ENCODE data around the gene RYR1. TPM values are rescaled to one million over a fixed set of nuclear protein-coding genes. Genes with fewer than 3 reads are reported as not detected.
"Not testable (repeated sequence)": the region's sequence is repeated elsewhere in the genome, so short reads cannot be mapped to it uniquely, and the experiment has no call there.

The RYR1 gene
- polyA plus RNA-seq, 3 donors: 0.56 to 6.2 (median 0.79) TPM

DNA sequence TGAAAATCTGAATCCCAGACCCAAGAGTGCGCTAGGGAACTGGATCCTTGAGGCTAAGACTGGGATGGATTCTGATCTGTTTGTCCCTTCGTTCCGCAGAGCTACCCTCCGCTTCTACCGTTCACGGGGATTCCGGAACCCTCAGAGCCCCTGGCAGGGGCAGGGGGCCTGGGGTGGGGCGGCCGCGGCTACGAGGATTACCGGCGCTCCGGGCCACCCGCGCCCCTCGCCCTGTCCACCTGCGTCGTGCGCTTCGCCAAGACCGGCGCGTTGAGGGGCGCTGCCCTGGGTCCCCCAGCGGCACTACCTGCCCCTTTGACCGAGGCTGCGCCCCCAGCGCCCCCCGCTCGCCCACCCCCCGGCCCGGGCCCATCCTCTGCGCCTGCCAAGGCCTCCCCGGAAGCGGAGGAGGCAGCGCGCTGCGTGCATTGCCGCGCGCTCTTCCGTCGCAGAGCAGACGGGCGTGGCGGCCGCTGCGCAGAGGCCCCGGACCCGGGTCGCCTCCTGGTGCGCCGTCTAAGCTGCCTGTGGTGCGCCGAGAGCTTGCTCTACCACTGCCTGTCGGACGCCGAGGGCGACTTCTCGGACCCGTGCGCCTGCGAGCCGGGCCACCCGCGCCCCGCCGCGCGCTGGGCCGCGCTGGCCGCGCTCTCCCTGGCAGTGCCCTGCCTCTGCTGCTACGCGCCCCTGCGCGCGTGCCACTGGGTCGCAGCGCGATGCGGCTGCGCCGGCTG, 37.9 kb upstream of the RYR1 start:
- 4 to 8% (median 7%) methylated on average over 49 to 86 of the region's 86 CpGs for WGBS, 3 donors

DNA sequence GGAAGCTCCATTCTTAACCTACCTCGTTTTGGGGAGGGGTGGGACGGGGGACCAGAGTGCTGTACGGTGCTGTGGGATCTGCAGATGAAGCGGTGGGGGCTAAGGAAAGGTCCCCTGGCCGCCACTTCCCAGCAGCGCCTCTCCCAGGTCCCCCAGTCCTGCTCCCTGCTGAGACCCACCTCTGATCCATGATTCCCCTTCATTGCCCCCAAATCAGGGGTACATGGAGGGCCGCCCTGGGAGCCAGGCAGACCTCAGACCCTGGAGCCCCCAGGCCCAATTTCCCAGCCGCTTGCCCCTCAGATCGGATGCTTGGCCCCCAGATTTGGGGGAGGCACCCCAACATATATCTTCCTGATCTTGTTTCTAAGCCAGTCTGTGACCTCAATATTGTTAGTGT, 34.4 kb upstream of the RYR1 start:
- no peak overlapping the region for H3K27ac ChIP-seq (ENCODE audit: low read depth, low read length)
- WGBS, 3 donors: 51 to 55% (median 54%) methylated on average over 8 to 9 of the region's 9 CpGs

More for the DNA sequence above, 37.9 kb upstream of the RYR1 start:
- no peak overlapping the region for H3K27ac ChIP-seq (ENCODE audit: low read depth, low read length)

DNA sequence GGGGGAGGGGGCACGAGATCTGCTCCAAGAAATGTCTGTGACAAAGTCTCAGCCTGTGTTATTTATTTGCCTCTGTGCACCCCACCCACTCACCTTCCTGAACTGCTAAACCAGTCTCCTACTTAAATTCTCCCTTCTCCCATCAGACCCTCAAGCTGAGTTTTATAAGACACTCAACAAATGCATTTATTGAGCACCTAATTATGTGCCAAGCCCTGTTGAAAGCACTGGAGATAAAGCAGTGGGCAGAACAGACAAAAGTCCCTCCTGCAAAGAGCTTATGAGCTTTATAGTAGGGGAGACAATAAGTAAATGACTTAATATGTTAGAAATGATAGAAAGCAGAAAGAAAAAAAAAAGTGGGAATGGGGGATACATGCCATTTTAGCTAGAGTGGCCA, 34.0 kb upstream of the RYR1 start:
- WGBS, 3 donors: 36 to 79% (median 60%) methylated on average over 1 of the region's 1 CpG
- no peak overlapping the region for H3K27ac ChIP-seq (ENCODE audit: low read depth, low read length)

DNA sequence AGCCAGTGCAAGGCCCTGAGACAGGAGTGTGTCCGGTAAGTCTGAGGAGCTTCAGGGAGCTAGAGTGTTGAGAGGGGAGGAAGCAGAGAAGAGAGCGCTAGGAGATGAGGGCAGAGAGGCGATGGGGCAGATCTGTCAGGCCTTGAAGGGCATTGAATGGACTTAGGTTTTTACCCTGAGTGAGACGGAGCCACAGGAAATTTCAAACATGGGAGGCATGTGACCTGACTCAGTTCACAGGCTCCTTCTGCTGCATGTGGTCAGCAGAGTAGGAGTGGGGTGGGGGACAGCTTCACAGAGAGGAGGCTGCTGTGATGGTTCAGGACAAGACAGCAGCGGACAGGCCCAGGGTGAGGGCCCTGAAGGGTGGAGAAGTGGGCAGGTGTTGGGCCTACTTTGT, 33.1 kb upstream of the RYR1 start:
- 70 to 78% (median 77%) methylated on average over 5 of the region's 5 CpGs for WGBS, 3 donors
- no peak overlapping the region for H3K27ac ChIP-seq (ENCODE audit: low read depth, low read length)

DNA sequence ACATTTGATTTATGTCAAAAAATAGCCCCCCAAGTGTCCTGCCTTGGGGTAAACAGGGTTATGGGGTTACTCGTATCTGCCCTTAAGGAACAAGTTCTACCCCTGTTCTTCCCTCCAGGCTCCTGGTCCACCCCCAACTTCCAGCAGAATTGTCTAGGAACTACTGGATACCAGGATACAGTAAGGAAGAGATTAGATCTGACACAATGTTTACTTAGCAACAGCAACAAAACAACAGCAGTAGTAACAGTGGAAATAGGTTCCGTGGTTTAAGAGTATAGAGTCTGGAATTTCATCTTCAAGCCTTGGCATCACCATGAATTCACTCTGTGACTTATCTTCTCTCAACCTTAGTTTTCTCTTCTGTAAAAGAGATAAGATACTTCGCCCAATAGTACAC, 32.3 kb upstream of the RYR1 start:
- WGBS, 3 donors: 61 to 77% (median 74%) methylated on average over 3 of the region's 3 CpGs
- no peak overlapping the region for H3K27ac ChIP-seq (ENCODE audit: low read depth, low read length)

DNA sequence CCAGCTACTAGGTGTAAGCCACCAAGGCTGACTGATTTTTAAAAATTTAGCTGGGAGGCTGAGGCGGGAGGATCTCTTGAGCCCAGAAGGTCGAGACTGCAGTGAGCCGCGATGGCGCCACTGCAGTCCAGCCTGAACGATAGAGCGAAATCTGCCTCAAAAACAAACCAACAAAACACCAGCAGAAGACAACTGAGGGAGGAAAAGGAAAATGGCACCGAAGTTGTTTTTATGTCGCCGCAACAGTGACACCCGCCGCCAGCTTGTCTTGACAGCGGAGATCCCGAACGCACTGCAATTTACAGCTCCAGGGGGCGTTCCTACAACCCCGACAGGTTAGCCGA, 30.9 kb upstream of the RYR1 start:
- no peak overlapping the region for H3K27ac ChIP-seq (ENCODE audit: low read depth, low read length)
- WGBS, 3 donors: 3 to 7% (median 6%) methylated on average over 18 of the region's 18 CpGs

DNA sequence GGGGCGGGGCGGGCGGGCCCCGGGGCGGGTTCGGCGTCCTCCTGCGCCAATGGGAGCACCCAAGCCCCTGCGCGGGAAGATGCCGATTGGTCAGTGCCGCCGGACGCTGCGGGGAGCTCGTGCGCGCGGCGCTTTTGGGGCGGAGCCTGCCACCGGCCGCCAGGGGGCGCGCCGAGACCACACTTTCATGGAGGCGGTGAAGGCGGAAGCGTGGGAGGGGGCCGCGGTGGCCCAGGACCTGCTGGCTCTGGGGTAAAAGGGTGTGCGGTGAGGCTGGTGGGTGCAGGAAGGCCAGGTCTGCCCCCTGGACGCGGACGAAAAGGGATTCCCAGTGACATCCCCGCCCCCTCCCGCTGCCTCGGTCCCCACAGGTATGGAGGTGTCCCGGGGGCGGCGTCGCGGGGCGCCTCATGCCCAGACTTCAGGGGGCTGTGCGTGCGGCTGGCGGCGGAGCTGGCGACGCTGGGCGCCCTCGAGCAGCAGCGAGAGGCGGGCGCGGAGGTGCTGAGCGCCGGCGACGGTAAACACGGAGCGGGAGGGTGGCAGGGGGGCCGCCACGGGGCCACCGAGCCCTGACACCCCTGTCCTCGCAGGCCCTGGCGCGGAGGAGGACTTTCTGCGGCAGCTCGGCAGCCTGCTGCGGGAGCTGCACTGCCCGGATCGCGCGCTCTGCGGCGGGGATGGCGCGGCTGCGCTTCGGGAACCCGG, 30.4 kb upstream of the RYR1 start, which contains the start of gene FAM98C:
TSS of gene FAM98C (plus strand) at position 127 of the 708 bp plus-strand sequence. CDS start at position 188, 61 bp downstream.
- 0 to 1% (median 0%) methylated on average over 60 to 82 of the region's 82 CpGs for WGBS, 3 donors
- no peak within 1 kb of the TSS for H3K27ac ChIP-seq (ENCODE audit: low read depth, low read length)

DNA sequence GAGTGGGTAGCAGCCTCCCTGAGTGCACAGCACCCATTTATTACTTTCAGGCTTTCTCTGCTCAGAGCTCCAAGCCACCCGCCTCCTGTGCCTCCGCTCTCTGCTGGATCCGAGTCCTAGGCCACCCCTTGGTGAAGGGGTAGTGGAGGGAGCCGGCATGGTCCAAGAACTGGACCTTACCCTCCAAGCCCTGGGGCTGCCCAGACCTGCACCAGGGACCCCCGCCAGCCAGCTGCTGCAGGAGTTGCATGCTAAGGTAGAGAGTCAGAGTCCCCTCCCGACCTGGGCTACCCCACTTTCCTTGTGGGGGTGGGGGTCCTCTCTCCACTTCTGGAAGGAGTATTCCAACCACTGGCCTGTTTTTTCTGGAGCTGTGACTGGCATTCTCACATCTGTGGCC, 28.6 kb upstream of the RYR1 start:
- WGBS, 3 donors: 93 to 96% (median 94%) methylated on average over 6 of the region's 6 CpGs

DNA sequence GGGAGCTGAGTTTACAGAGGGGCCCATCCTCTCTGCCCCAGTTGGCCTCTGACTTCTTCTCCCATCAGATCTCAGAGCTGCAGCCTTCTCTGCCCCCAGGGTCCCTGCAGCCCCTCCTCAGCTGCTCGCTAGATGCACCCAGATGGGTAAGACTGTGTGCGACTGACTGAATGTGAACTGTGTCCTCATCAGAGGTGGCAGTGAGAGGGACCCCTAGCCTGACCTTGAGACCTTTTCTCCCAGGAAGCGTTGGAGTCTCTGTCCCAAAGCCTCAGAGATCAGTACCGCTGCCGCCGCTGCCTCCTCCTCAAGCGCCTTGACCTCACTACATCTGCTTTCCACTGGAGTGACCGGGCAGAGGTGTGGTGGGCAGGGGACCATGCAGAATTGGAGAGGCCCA, 28.2 kb upstream of the RYR1 start:
- 95 to 96% (median 95%) methylated on average over 8 of the region's 8 CpGs for WGBS, 3 donors
- no peak overlapping the region for H3K27ac ChIP-seq (ENCODE audit: low read depth, low read length)

More for the DNA sequence above, 28.6 kb upstream of the RYR1 start:
- no peak overlapping the region for H3K27ac ChIP-seq (ENCODE audit: low read depth, low read length)

DNA sequence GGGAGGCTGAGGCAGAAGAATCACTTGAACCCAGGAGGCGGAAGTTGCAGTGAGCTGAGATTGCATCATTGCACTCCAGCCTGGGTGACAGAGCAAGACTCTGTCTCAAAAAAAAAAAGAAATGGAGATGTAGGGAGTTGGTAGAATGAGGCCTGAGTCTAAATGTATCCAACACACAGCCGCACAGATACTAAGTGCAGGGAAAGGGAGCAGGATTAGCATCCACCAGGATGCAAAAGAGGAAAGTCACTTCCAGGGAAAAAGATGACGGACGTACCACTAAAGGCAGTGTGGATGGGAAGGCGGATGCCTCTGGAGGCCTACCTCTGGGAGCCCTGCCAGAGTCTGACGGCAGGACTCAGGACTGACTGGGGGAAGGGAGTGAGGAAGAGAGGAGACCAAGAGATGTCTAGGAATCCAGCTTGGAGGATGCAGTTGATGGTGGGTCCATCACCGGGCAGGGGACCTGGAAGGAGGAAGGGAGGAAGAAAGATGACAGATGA, 23.8 kb upstream of the RYR1 start:
- 41 to 59% (median 57%) methylated on average over 7 of the region's 7 CpGs for WGBS, 3 donors

DNA sequence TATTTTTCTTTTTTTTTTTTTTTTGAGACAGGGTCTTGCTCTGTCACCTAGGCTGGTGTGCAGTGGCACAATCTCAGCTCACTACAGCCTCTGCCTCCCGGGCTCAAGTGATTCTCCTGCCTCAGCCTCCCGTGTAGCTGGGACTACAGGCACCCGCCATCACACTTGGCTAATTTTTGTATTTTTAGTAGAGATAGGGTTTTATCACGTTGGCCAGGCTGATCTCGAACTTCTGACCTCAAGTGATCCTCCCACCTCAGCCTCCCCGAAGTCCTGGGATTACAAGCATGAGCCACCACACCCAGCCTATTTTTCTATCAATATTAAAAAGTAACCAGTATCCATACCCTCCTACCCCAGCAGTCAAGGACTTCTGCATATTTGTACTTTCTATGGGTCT, 23.1 kb upstream of the RYR1 start:
- H3K27ac ChIP-seq (ENCODE audit: low read depth, low read length): not testable (repeated sequence)
- WGBS, 3 donors: 69 to 76% (median 74%) methylated on average over 6 of the region's 6 CpGs

More for the DNA sequence above, 23.8 kb upstream of the RYR1 start:
- no peak overlapping the region for H3K27ac ChIP-seq (ENCODE audit: low read depth, low read length)

DNA sequence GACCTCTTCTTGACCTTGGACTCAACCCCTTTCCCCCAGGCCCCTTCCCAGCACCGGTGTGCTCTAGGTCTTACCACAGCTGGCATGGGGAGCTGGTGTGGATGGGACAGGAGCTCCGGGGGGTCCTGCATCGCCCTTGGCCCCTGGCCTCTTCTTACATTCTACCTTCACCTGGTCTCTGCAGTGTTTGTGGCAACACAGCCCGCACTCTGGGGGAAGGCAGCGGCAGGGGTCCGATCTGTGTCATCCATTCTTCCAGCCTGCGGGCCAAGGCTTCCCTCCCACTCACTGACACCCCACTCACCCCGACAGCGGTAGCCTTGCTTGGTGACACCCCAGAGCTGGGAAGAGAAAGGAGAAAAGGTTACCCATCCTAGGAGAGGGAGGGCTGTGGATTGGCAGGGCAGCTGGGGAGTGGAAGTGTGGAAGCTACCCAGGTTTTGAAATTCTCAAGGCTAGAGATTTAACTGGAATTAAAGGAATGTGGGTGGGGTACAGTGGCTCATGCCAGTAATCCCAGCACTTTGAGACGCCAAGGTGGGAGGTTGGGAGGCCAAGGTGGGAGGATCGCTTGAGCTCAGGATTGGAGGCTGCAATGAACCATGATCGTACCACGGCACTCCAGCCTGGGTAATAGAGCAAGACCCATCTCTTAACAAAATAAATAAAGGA, 22.3 kb upstream of the RYR1 start:
- H3K27ac ChIP-seq (ENCODE audit: low read depth, low read length): no peak overlapping the region
- WGBS, 3 donors: 80 to 91% (median 85%) methylated on average over 13 of the region's 13 CpGs

DNA sequence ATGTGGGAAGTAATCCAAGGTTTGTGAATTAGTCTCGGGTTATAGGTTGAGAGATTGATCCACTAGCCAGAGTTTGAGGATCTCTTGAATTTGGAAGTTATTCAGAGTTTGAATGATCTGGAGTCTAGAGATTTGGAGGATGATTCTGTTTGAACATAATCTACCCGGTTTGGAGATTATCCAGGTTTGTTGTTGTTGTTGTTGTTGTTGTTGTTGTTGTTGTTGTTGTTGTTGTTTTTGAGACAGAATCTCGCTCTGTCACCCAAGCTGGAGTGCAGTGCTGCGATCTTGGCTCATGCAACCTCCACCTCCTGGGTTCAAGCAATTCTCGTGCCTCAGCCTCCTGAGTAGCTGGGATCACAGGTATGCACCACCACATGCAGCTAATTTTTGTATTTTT, 21.6 kb upstream of the RYR1 start:
- 77 to 89% (median 87%) methylated on average over 5 of the region's 5 CpGs for WGBS, 3 donors

DNA sequence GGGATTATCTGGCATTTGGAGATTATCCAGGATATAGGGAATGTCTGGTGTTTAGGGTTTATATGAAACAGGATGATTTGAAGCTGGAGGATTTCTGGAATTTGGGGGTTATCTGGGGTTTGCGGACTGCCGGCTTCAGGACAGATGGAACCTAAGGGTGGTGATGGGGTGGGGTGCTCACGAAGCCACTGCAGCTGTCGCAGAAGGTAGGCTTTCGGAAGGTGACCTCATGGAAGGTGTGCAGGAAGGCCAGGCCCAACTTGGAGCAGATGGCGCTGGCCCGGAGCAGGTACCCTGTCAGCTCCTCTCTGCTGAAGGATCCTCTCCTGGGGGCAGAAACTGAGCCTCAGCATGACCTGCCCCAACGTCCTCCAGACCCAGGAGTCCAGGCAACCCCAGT, 21.0 kb upstream of the RYR1 start:
- H3K27ac ChIP-seq (ENCODE audit: low read depth, low read length): no peak overlapping the region
- WGBS, 3 donors: 92 to 94% (median 93%) methylated on average over 8 of the region's 8 CpGs

More for the DNA sequence above, 21.6 kb upstream of the RYR1 start:
- H3K27ac ChIP-seq (ENCODE audit: low read depth, low read length): not testable (repeated sequence)

DNA sequence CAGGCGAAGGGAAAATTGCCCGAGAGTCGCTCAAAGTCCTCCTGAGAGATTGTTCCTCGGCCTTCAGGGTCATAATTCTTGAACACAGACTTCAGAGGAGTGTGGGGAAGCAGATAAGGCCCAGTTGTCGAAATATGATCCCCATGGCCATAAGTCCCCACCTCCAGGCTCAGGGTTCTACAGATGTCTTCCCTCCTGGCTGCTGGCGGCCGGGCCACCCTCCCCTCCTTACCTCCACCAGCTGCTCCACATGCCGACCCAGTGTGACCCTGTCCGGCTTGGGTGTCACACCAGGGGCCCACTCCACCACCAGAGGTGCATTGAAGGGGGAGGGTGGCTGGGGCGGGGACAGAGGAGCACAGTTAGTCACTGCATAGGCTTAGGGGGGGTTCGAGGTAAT, 20.5 kb upstream of the RYR1 start:
- WGBS, 3 donors: 68 to 83% (median 81%) methylated on average over 11 of the region's 11 CpGs
- H3K27ac ChIP-seq (ENCODE audit: low read depth, low read length): no peak overlapping the region

DNA sequence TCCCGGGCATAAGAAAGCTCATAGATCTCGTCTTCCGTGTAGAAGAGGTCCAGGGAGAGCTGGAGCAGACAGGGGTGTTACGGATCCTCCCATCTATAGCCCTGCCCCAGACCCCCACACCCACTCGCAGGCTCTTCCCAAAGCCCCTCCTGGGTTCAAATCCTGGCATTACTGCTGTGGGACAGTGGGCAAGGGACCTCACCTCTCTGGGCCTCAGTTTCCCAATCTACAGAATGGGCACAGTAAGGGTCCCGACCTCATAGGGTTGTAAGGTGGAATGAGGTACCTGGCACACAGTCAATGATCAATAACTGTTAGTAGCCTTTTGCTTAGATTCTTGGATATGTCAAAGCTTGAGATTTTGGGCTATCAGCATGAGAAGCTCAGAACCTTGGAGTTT, 20.1 kb upstream of the RYR1 start:
- 87 to 93% (median 90%) methylated on average over 6 of the region's 6 CpGs for WGBS, 3 donors
- no peak overlapping the region for H3K27ac ChIP-seq (ENCODE audit: low read depth, low read length)

DNA sequence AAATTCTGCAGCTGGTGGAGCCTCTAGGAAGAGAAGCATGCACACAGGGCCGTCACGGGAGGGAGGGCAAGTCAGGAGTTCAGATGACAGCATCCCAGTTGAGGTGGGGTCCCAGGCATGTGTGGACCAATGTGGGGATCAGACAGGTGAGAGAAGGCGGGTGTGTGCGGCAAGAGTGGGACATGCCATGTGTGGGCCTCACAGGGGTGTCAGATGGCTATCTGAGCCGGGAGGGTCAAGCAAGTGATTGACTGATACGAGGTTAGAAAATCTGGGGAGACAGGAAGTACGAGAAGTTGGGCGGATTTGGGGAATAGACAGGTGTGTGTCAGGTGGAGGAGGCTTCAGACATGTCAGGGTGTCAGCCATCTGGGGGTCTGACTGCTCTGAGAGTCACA, 16.3 kb upstream of the RYR1 start:
- no peak overlapping the region for H3K27ac ChIP-seq (ENCODE audit: low read depth, low read length)
- 78 to 81% (median 80%) methylated on average over 8 of the region's 8 CpGs for WGBS, 3 donors

DNA sequence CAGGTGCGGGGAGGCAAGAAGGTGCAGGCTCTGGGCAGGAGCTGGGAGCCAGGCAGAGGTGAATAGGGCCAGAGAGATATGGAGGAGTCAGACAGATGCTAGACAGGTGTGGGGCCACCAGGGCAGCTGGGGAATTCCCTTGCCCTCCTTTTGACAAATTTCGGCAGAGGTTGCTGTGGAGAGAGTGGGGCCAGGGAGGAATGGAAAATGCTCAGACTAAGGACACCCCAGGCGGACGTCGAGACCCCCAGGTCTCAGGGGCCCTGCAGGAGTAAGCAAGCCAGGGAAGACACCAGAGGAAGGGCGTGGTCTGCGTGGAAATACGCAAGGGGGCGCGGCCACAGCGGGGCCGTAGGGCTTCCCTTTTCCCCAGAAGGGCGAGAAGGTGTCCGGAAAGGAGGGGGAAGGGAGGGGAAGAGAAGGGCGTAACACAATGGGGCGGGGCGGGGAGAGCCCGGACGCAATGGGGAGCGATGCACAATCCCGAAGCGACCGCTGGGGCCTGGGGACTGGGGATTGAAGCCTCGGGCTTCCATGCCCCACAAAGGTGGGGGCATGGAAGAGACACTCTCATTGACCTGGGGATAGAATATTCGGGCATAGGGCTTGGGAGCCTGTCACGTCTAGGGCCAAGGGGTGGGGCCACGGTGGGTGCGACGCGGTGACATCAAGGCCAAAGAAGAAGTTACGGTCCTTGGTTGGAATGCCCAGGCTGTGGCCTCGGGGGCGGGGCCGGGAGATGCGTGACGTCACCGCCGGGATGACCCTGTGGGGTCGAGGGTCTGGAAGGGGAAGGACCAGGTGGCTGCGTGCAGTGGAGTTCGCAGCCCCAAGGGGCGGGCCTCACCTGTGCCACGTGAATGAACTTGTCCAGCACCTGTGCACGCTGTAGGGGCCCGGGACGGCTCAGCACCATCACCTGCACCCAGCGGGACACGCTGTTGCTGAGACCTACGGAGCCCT, 15.7 kb upstream of the RYR1 start:
- 7 to 12% (median 11%) methylated on average over 46 to 49 of the region's 49 CpGs for WGBS, 3 donors
- H3K27ac ChIP-seq (ENCODE audit: low read depth, low read length): no peak overlapping the region
